Suppressor macrophage (primary cell): Measurements from ENCODE around the gene SPATS1.
"Not testable (repeated sequence)": the region's sequence is repeated elsewhere in the genome, so short reads cannot be mapped to it uniquely, and the experiment has no call there.

Source experiments
- DNase-seq, 4 experiments: peaks; one replicate each; pipeline ENCODE4 v3.0.0-alpha.2; 2020 to 2022

SPATS1 gene

GRCh38 chr6:44311304-44311703, 31.1 kb upstream of the SPATS1 start:
- DNase-seq: no peak

- no peak for DNase-seq
These were observed 30.7 kb upstream of the SPATS1 start for GRCh38 chr6:44311767-44312166.

DNA sequence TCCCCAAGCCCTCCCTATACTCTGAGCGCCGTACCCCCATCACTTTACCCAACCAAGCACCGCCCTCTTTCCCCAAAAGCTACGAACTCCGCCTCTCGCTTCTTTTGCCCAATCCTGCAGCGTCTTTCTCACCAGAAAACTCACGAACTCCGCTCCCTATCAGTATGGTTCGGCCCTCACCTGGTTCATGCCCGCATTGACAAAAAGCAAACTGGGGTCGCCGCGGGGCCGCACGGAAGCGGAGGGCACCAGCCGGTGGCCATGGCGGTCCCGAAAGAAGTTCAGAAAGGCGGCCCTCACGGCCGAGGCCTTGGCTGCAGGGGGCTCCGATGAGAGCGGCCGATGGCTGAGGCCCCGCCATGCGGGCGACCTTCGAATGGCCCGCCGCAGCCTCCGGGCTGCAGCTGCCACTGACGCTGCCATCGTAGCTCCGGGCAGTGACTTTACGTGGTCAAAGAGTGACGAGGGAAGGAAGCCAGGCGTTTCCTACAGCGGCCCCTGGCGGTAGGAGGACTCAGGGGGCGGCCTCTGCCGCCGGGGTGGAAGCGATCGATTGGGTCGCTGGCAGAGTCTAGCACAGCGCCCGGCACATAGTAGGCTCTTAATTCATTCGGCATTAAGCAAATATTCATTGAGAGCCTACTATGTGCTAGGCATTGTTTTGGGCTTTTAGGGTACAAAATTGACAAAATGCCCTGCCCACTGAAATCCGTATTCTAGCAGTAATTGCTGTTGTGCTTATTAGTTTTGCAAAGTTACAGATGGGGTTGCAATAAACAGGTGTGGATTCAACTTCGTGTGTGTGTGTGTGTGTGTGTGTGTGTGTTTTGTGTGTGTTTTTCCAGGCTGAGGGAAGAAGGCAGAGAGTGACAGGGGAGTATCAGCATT, 29.3 kb upstream of the SPATS1 start, which contains the start of gene AARS2:
TSS of gene AARS2 (minus strand) at position 447 of the 888 bp plus-strand sequence. CDS start at position 423, 24 bp downstream.
- peak; percentile 92 to 96 (median 96) for DNase-seq

- not testable (repeated sequence) for DNase-seq
These were observed 27.8 kb upstream of the SPATS1 start for GRCh38 chr6:44314657-44315056.

GRCh38 chr6:44315516-44315915, 26.9 kb upstream of the SPATS1 start:
- peak; percentile 46 to 82 (median 72) for DNase-seq

- DNase-seq: no peak
These were observed 26.5 kb upstream of the SPATS1 start for GRCh38 chr6:44315951-44316350.

GRCh38 chr6:44316481-44316880, 26.0 kb upstream of the SPATS1 start:
- peak; percentile 46 to 81 (median 66) for DNase-seq

GRCh38 chr6:44317136-44317631, 25.3 kb upstream of the SPATS1 start:
- DNase-seq: not testable (repeated sequence)

GRCh38 chr6:44321210-44321609, 21.2 kb upstream of the SPATS1 start:
- DNase-seq: peak in 1 of 4 experiments; percentile 33

DNA sequence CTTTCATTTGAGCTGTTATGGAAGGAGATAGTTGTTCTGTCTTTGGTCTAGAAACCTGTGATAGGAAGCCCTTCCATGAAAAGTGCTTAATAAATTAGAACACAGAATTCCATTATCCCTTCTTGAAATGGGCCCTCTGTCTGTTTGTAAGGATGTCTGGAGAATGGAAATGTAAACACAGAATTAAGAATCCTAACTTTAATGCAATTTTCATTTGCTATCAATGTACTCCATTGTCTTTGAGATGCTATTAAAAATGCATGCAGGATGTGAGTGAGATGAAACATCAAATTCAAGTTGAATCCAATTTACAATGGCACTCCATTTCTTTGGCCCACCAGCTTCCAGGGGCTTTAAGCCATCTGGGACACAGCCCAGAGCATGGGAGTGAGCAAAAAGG, 15.4 kb upstream of the SPATS1 start:
- DNase-seq: no peak

GRCh38 chr6:44327760-44328159, 14.7 kb upstream of the SPATS1 start:
- no peak for DNase-seq

DNA sequence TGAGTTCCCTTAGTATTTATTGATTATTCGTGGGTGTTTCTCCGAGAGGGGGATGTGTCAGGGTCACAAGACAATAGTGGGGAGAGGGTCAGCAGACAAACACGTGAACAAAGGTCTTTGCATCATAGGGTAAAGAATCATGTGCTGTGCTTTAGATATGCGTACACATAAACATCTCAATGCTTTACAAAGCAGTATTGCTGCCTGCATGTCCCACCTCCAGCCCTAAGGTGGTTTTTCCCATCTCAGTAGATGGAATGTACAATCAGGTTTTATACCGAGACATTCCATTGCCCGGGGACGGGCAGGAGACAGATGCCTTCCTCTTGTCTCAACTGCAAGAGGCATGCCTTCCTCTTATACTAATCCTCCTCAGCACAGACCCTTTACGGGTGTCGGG, 14.2 kb upstream of the SPATS1 start:
- not testable (repeated sequence) for DNase-seq

GRCh38 chr6:44329858-44330257, 12.6 kb upstream of the SPATS1 start:
- no peak for DNase-seq

DNA sequence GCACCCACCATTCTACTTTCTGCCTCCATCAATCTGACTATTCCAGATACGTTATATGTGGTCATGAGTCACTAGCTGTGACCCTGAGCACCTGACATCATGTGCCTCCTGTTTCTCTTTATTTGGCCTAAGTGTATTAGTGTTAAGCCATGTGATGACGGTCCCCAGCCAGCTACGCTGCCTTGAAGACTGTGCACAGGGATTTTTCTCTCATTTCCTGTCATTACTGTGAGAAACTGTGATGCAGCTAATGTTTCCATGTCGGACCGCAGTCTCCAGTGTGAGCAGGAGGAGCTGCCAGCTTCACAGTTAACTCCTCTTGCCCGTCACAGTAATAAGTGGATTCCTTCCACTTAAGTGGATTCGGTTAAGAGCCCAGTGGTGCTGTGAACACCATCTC, 9.9 kb upstream of the SPATS1 start:
- DNase-seq: peak in 3 of 4 experiments; percentile 18 to 26 (median 18)

GRCh38 chr6:44333273-44333919, 9.1 kb upstream of the SPATS1 start:
- DNase-seq: peak; percentile 72 to 85 (median 82)

DNA sequence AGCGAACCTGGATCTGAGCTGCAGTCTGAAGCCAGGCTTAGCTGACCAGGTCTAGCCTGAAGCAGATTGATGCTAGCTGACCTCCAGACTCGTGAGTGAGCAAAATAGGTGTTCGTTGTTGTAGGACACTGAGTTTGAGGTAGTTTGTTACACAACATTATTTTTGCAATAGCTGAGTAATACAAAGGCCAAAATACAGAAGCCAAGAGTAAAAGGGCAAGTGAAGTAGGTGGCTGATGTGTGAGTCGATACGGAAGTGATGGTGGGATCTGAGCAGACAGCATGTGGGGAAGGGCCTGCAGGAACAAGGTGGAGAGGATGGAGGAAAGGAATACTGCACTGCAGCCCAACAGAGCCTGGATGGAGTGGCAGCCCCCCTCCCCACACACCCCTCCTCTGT, 8.5 kb upstream of the SPATS1 start:
- peak; percentile 35 to 85 (median 71) for DNase-seq

GRCh38 chr6:44335631-44336030, 6.8 kb upstream of the SPATS1 start:
- DNase-seq: no peak

DNA sequence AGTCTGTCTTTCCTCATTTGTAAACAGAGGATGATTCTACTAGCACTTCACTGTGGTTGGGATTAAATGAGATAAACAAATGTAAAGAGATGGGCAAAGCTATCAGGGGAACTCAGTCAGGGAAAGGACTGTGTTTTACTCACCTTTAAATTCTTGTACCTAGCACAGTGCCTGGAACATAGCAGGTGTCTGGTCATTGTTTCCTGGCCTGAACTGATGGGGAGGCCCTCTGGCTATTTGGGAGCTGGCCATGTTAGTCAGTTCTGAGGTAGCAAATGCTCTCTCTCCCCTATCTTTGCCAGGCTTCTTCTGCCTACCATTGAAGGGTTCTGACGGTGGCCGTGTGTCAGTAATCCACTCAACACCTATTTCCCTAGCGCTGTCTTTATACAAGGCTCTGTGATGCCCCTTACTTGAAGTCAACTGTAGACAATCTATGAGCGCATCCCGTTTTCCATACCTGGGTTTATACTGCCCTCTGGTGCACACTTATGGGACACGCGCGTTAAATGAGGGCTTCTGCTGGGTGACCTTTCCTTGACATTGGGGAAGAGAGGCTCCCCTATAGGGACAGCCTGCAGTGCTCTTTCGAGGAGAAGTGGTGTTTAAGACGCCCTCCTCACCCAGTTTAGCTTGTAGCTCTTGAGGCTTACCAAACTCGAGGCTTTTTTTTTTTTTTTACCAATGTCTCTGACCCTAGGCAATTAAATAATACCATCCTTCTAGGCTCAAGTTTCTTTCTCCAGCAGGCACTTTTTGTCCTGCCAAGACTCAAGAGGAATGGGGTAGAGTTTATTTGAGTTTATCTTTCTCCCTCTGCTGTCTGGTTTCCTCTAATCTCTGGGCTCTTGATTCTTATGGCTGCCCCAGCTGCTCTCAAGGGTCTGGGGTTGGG, 4.0 kb upstream of the SPATS1 start:
- DNase-seq: peak; percentile 82 to 89 (median 86)

- DNase-seq: no peak
These were observed 3.1 kb upstream of the SPATS1 start for GRCh38 chr6:44339301-44339700.

GRCh38 chr6:44339763-44340625, 2.5 kb upstream of the SPATS1 start:
- peak; percentile 24 to 48 (median 37) for DNase-seq
